ENCODE data around the gene IP6K3.

The IP6K3 gene

DNA sequence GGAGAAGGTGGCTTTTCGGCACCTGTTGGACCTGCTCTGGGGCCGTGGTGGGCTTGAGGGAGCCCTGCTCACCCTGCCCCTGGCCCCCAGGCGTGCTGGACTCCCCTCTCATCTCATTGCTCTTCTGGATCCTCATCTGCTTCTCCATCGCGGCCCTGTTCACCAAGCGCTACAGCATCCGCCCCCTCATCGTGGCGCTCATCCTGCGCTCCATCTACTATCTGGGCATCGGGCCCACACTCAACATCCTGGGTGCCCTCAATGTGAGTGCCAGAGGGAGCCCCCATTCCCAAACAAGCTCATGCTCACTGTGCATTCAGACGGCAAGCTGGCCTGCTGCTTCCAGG is 57.6 kb downstream of the IP6K3 start:
- DNase-seq (ENCODE audit: low read depth), result no peak

DNA sequence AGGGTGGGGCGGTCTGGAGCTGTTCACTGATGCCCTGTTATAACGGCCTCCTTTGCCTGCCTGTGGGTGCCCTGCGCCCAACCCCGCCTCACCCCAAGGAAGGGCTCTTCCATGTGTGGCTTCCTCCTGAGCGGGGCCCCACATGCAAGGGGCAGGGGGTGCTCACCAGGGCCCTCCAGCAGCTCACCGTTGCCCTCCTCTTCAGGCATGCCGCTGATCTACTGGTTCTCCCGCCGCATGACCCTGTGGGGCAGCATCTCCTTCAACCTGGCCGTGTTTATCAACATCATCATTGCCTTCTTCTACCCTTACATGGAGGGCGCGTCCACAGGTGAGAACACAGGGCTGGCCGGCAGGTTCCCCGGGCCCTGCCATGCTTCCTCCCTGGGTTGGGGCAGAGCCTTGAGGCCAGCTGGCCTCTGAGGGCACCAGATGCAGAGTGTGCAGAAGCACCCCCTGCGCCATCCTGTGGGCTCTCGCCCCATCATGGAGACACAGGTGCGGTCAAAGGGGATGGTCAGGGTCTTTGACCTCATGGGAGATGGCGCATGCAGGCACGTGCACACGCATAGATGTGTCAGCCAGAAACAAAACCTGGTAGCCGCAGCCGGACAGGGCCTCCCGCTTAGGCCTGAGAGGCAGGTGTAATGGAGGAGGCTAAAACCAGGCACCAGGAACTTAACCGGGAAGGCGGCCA is 58.1 kb downstream of the IP6K3 start:
- no peak for DNase-seq (ENCODE audit: low read depth)

DNA sequence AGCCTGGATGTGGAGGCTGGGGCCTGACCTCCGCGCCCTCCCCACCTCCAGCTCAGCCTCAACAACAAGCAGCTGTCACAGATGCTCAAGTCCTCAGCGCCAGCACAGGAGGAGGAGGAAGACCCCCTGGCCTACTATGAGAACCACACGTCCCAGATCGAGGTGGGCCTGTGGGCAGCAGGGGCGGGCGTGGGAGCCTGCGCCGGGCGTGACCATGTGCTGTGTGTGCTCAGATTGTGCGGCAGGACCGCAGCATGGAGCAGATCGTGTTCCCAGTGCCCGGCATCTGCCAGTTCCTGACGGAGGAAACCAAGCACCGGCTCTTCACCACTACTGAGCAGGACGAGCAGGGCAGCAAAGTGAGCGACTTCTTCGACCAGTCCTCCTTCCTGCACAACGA is 58.7 kb downstream of the IP6K3 start:
- no peak for DNase-seq (ENCODE audit: low read depth)

DNA sequence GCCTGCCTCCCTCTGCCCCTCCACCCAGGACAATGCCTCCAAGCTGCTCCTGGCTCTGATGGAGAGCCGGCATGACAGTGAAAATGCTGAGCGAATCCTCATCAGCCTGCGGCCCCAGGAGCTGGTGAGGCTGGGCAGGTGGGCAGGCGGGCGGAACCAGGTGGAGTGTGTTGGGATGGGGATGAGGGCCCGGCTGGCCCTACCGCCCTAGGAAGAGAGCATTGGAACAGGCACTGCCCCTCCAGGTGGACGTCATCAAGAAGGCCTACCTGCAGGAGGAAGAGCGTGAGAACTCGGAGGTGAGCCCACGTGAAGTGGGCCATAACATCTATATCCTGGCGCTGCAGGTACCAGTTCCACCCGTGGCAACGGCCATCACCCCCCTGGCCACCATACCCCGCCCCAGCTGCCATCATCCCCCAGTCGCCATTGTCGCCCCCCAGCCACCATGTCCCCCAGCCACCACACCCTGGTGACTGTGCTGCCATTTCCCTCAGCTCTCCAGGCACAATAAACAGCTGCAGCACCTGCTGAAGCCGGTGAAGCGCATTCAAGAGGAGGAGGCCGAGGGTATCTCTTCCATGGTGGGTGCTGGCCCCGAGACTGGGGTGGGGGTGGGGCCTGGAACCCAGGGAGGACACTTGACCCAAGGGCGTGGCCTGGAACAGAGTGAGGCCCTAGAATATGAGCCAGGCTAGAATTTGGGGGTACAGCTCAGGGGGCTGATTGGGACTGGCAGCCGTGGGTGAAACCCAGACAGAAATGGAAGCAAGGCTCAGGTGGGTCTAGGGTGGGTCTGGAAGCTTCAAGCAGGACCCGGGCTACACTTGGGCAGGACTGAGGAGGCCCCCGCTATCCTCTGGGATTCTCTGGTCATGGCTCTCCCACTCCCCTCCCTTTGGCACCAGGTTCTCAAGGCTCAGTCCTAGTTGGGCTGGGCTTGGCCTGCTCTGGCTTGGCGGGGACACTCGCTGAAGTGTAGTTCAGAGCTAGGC is 59.4 kb downstream of the IP6K3 start:
- no peak for DNase-seq (ENCODE audit: low read depth)

DNA sequence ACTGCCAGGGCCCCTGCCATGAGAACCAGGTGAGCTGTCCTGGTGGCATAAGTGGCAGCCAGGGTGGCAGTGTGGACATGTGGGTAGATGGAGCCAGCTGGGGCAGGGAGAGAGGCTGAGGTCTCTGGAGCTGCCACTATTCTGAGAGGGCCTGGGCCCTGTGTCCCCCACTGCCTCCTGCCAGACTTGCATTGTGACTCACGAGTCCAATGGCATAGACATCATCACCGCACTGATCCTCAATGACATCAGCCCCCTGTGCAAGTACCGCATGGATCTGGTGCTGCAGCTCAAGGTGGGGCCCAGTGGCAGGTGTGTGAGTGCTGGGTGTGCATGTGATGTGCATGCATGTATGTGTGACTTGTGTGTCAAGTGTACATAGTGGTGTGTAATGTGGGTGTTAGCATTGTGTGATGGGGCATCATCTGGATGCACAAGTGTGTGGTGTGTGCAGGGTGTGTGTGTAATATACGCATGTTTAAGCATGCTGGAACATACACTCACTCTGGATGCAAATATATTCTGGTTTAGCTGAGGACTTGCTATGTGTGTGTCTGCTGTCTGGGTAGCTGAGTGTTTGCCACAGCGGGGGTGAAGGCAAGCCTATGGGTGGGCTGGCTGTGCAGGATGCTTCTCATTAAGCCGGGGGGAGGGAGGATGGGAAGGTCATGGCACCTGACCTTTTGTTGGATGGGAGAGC is 60.3 kb downstream of the IP6K3 start:
- DNase-seq (ENCODE audit: low read depth), result no peak

DNA sequence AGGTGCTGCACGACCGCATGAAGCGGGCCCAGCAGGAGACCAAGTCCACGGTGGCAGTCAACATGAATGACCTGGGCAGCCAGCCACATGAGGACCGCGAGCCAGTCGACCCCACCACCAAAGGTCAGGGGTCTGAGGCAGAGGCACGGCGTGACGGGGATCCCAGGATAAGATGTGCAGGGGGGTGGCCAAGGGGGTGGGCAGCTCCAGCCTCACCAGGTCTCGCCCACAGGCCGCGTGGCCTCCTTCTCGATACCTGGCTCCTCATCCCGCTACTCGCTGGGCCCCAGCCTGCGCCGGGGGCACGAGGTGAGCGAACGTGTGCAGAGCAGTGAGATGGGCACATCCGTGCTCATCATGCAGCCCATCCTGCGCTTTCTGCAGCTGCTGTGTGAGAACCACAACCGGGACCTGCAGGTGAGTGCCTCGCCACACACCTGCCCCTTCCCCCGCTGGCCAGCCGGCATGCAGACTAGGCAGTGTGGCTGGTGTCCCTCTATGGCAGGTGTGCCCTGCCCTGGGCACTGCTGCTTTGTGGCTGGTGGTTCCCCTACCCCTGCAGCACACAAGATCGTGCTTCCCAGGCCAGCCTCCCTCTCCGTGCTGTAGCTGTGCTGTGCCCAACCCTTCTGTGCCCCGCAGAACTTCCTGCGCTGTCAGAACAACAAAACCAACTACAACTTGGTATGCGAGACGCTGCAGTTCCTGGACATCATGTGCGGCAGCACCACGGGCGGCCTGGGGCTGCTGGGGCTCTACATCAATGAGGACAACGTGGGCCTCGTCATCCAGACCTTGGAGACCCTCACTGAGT is 61.1 kb downstream of the IP6K3 start:
- DNase-seq (ENCODE audit: low read depth), result no peak

DNA sequence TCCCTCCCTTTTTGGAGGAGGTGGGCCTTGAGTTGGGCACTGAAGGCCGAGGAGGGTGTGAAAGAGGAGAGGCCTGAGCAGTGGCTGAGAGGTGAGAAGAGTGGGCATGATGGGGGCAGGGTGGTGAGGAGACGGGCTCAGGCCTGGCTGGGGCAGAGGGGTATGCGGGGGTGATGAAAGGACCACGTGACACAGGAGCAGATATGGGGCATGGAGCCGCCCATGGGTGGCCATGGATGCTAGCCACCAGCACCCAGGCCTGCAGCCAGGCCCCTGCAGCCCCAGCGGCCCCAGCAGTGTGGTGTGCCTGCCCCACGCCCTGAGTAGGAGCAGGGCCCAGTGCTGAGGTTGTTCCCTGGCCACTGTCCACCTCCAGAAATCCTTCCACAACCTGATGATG is 61.7 kb downstream of the IP6K3 start:
- DNase-seq (ENCODE audit: low read depth), result no peak

DNA sequence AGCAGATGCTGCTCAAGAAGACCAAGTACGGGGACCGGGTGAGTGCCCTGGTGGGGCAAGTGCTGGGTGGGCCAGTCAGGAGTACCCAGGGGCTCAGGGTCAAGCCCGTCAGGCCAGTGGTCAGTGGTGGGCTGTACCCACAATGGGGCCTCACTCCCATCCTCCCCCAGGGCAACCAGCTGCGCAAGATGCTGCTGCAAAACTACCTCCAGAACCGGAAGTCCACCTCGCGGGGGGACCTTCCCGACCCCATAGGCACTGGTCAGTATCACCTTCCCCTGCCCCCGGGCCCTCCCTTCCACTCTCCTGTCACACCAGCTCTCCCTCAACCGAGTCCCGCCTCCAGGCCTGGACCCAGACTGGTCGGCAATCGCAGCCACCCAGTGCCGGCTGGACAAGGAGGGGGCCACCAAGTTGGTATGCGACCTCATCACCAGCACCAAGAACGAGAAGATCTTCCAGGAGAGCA is 62.2 kb downstream of the IP6K3 start:
- DNase-seq (ENCODE audit: low read depth), result no peak

DNA sequence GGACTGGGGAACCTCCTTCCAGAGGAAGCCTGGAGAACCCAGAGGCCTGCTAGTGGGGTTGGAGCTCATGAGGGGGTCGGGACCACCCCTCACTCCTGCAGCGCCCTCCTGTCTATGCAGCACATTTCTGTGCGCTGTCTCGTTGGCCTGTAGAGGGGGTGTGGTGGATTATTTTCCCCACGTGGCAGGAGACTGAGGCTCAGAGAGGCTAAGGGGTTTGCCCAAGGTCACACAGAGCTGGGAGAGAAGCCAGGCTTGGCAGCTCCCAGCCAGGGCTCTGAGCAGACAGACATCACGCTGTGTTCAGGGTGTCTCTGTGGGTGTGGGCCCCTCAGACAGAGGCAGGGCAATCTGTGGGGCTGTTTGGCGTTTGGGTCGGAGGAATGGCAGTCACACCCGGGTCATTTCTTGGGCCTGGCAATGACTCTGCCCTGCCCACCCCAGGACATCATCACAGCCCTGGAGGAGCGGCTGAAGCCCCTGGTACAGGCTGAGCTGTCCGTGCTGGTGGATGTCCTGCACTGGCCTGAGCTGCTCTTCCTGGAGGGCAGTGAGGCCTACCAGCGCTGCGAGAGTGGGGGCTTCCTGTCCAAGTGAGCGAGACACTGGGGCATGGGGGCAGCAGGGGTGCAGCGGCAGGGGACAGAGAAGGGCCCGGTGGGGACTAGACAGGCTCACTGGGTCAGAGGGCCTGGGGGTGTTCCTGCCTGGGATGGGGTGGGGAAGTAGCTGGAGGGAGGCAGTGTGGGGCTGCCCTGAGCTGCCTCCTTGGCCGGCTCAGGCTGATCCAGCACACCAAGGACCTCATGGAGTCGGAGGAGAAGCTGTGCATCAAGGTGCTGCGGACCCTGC is 62.9 kb downstream of the IP6K3 start:
- DNase-seq (ENCODE audit: low read depth), result no peak

DNA sequence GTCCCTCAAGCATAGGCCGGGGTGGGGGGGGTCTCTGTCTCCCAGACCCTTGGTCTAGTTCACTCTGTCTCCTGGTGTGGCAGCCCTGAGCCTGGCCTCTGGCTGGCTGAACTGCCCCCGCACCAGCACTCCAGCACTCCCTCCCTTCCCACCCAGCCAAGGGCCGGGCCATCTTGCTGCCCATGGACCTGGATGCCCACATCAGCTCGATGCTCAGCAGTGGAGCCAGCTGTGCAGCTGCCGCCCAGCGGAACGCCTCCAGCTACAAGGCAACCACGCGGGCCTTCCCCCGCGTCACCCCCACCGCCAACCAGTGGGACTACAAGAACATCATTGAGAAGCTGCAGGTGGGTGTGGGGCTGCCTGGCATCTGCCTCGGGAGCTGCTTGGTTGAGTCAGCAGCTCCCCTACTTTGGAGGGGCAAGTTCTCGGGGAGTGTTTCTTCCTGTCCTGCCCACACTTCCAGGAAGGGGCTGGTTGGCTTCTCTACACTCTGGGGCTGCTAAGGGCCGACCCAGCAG is 63.6 kb downstream of the IP6K3 start:
- DNase-seq (ENCODE audit: low read depth), result no peak

DNA sequence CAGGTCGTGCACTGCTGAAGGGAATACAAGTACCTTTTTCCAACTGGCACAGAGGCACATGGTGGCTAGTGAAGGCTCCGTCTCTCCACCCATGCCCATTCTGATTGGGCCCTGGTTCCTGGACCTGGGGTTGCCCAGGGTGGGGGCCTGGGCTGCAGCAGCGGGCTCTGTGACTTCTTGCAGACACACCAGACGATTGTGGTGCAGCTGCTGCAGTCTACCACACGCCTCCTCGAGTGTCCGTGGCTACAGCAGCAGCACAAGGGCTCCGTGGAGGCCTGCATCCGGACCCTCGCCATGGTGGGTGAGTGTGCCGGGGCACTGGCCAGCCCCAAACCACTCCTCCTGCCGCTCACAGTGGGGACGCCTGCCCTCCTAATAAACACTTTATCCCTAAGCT is 64.4 kb downstream of the IP6K3 start:
- DNase-seq (ENCODE audit: low read depth), result no peak

DNA sequence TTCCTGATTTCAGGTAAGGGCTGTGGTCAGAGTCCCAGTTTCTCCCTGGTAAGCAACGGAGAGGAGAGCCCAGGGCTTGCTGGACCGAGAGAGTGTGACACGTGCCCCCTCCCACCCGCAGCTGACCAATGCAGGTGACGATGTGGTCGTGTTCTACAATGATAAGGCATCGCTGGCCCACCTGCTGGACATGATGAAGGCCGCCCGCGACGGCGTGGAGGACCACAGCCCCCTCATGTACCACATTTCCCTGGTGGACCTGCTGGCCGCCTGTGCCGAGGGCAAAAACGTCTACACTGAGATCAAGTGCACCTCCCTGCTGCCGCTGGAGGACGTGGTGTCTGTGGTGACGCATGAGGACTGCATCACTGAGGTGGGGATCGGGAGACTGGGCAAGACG is 66.9 kb downstream of the IP6K3 start:
- DNase-seq (ENCODE audit: low read depth), result no peak

DNA sequence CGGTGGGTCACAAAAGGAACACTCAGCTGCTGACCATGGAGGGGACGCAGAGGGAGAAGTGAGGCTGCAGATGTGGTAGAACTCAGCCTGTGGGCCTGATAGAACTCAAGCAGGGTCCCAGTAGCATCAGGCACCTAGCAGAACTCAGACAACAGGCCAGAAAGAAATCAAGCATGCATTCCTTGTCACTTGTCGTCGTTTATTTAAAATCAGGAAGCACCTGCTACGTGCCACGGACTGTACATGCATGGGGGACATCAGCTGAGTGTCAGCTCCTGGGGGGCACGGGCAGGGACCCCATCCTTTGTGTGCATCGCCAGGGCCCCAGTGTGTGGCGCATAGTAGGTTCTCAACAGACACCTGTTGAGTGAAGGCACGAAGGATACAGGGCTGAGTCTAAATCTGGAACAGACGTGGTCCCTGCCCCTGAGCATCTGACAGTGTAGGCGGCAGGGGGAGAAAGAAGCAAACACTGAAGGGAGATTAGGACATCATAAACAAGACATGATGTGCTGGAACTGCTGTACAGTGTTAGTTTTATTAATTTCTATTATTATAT is 67.7 kb downstream of the IP6K3 start:
- no peak for DNase-seq (ENCODE audit: low read depth)

DNA sequence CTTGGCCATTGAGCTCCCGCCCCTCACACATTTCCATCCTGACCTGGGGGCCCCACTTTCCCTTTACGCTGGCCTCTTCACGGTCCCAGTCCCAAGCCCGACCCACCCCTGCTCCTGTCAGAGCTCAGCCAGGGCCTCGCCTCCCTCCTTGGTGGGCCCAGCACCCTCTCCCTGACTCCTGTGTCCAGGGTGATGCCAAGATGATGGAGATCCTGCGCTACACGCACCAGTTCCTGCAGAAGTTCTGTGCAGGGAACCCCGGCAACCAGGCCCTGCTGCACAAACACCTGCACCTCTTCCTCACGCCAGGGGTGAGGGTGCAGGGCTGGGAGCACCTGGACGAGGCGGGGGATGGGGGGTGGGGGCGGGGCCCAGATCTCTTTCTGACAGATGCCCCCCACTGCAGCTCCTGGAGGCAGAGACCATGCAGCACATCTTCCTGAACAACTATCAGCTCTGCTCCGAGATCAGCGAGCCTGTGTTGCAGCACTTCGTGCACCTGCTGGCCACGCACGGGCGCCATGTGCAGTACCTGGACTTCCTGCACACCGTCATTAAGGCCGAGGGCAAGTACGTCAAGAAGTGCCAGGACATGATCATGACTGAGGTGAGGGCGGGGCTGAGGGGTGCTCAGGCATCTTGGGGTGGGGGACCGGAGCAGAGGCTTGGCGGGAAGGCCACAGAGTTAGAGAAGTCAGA is 68.3 kb downstream of the IP6K3 start:
- DNase-seq (ENCODE audit: low read depth), result no peak

DNA sequence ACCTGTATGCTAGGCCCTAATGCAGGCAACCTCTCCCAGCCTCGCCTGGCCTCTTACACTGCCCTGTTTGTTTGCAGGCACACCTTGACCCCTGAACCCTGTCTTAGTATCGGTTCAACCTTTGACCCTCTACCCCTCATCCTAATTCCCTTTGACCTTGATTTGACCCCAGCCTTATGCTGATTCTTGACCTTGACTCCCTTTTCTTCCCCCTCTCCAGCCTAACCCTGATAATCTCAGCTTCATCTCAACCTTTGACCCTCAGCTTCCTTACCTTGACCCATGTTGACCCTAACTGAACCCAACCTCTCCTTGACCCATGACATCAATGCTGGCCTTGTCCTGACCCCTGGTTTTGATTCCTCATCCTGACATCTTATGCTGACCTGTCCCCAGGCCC is 69.0 kb downstream of the IP6K3 start:
- no peak for DNase-seq (ENCODE audit: low read depth)

DNA sequence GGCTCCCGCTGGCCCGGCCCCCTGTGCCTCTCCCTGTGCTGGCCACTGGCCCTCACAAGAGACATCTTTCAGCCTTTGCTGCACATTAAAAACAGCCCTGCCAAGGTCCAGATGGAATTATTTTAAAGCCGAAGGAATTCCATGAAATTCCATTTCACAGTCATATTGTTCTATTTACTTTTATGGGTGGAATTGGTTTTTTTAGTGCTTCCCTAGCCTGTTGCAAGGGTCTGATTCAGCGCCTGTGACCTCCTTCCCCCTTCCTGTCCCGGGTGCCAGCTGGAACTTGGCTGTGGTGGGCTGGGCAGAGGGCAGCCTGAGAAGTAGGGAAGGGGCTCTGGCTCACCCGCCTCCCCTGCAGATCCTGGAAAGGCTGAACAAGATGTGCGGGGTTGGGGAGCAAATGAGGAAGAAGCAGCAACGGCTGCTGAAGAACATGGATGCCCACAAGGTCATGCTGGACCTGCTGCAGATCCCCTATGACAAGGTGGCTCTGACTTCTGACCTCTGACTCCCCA is 69.5 kb downstream of the IP6K3 start:
- DNase-seq (ENCODE audit: low read depth), result no peak

DNA sequence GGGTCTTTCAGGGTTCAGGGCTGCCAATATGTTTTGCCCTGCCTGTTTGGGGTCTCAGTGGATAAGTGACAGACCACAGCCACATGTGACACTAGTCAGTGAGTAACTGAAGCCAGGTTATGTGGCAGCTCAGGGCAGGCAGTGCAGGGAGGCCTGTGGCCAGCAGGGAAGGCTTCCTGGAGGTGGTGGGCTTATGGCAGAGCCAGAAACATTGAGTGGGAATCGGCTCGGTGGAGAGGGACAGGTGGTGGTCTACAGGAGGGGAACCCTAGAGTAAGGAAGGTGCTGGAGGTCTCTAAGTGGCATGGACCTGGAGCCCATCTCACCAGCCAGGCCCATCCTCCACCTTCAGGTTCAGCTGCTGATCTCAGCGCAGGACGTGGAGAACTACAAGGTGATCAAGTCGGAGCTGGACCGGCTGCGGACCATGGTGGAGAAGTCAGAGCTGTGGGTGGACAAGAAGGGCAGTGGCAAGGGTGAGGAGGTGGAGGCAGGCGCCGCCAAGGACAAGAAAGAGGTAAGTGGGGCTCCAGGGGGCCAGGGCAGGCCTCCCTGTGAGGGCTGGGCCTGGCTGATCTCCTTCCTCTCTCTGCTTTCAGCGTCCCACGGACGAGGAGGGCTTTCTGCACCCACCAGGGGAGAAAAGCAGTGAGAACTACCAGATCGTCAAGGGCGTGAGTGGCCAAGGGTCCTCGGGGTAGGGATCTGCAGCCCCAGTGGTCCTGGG is 70.1 kb downstream of the IP6K3 start:
- DNase-seq (ENCODE audit: low read depth), result no peak

DNA sequence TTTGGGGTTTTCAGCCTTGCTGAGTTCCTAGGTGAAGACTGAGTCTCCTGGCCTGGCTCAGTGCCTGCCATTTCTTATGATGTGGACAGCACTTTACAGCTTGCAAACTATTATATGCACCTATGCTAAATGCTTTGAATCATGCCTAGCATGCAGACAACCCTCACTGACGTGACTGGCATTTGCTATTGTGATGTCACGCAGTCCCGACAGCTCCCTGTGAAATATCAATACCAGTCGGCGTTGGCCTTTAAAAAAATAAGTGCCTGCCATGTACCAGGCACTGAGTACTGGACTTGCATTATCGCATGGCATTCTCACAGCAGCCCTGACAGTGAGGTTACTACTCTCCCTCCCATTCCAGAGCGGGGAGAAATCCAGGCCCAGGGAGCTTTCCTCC is 70.7 kb downstream of the IP6K3 start:
- DNase-seq (ENCODE audit: low read depth), result no peak

DNA sequence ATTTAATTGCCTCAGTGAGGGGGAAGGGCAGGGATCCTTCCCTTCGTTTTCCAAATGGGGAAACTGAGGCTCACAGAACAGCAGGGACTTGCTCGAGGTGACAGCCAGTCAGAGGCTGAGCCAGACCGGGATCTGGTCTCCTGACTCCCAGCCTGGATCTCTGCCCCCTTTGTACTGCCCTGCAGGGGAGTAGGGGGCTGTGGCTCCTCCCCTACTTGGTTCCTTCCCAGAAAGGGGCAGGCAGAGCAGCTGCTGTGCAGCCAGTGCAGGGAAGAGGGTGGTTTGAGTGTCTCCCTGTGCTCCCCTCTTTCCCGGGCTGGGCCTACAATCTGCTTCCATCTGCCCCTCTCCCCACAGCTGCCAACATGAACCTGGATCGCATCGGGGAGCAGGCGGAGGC is 72.9 kb downstream of the IP6K3 start:
- no peak for DNase-seq (ENCODE audit: low read depth)
